Umbilical cord (tissue), 2 donors: ENCODE measurements around the gene IQGAP2. TPM values are rescaled to one million over a fixed set of nuclear protein-coding genes. Genes with fewer than 3 reads are reported as not detected.
"Not testable (repeated sequence)": the region's sequence is repeated elsewhere in the genome, so short reads cannot be mapped to it uniquely, and the experiment has no call there.

Experiments
- DNase-seq: peaks from one replicate; pipeline ENCODE4 v3.0.0-alpha.2; 2015; ENCODE audit warnings: low spot score
- total RNA-seq: library from RNA; depleted of rRNA; stranded (reverse); fragments of >200 nt; gene quantifications from one replicate; pipeline ENCODE4 v1.2.3, GENCODE V29; 2014; ENCODE audit warnings: low replicate concordance; ENCODE audit not compliant: insufficient read depth

The IQGAP2 gene
- total RNA-seq, 1 donor from 2014 or later = 32.3 TPM

DNA sequence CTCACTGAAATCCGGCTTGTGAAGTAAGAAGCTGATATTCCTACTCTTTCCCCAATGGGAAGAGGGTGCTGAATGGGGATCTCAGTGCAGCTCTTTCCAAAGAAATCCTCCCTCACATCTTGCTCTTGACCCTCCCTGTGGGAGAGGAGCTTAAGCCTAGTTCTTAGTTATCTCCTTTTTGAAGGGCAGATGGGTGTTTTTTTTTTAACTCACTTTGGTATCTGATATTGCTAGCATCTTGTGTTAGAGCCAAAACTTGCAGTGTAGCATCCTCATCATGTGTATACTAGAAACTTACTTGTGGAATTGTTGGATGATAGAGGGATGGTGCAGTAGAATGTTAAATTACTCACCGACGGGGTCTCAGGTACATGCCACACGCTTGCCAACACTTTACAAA is 129.9 kb downstream of the IQGAP2 start:
- no peak for DNase-seq

DNA sequence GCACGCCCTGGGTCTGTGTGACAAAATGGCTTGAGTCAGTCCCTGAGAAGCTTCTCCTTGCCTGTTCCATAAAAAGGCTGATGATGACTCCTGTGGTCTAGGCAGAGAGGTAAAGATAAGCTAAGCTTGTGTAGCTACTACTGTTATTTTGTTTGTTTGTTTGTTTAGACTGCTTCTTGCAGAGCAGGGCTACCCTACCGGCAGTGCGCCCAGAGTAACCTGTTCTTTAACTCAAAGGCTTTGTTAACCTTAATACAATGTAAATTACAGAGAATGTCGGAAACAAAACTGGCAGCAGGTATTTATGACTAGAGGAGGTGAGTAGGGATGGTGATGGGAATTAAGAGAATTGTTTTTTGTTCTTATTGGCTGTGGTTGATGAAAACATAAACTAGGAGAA is 132.5 kb downstream of the IQGAP2 start:
- DNase-seq = no peak

DNA sequence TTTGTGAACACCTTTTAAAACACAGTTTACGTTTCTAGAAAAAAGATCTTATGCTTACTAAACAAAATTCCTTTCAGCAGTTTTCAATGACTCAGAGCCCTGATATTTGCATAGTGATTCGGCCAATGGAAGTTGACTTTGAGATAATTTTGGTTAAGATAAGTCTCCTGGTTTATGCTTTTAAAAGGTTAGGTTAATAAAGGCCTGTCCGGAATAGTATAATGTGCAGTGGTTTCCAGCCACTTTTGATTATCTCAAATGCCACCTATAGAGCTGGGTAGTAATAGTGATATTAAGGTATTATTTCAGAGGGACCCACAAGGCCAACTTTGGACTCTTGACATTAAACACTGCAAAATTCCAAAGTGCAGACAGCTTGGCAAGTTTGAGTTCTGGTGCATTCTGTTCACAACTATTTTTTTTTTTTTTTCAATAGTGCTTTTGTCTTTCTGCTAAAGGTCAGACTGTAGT is 134.0 kb downstream of the IQGAP2 start:
- DNase-seq = no peak

DNA sequence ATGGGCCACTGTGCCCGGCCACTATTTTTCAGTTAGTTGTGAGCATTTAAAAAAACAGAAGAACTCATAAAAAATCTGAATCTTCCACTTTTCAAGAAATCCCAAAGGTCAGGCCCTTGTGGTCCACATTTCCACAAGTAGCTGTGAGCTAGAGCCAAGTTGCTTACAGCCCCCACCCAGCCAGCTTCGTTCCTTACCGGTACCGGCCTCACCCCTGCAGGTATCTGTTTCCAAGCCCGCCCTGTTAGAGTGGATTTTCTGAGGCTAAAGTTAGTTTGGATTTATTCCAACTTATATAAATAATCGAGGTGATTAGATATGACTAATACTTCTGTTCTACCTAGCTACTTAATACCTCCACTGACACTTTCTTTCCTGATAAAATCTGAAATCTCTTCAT is 139.2 kb downstream of the IQGAP2 start:
- no peak for DNase-seq

DNA sequence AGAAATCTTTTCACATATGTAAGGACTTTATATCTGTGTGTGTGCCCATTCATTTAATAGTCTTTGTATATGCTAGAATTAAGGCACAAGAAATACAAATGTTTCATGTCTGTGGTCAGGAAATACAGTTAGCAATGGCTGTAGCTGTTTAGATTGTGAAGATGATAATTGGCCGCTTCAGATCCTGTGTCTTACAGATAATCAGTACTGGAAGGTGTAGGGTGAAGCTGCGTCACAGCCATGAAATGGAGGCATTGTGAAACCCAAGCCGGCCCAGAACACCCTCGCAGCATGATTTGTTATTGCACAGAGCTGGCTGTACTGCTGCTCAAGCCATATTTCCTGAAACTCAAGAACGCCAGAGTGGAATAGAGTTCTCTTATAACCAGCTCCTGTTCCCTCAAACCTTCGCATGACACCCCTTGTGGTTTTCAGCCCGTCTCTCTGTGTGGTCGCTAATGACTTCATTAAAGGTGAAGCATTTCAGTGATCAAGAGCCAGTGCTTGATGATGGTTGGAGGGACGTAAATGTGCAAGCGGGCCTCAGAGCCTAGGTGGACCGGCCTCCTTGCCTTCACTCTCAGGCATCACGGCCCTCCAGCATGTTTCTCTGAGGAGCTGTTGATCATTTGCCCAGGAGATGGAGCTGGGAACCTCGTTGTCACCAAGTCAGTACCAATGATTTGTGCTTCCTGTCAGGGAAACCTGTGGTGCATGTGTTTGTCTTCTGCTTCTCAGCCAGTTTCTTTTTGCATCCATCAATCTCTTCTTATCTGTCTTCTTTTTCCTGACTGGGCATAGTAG is 140.0 kb downstream of the IQGAP2 start:
- DNase-seq = no peak

DNA sequence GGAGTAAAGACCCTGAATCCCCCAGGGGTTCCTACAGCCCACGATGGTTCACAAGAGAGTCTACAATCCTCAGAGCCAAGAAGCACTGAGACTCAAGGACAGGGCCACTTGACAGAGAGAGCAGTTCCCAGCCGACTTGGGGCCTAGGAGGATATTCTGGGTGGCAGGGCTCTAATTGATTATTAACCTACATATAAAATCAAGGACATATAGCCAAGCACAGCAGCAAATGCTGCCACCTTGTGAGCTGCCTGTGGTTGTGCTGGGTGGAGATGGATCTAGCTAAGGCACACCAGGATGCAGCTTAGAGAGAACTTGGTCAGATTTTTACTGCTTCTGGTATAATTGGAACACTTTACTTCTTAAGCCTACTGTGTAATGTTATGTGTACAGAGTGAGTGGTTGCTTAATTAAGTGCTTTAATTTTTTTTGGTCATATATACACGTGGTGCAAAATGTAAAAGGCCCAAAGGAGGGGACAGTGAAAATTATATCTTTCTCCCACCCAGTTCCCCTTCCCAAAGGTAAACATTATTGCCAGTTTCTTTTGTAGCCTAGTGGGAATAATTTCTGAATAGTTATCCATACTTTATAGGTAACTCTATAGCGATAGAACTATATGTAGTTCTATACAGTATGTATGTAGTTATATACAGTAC is 141.3 kb downstream of the IQGAP2 start:
- peak; percentile 58 for DNase-seq

DNA sequence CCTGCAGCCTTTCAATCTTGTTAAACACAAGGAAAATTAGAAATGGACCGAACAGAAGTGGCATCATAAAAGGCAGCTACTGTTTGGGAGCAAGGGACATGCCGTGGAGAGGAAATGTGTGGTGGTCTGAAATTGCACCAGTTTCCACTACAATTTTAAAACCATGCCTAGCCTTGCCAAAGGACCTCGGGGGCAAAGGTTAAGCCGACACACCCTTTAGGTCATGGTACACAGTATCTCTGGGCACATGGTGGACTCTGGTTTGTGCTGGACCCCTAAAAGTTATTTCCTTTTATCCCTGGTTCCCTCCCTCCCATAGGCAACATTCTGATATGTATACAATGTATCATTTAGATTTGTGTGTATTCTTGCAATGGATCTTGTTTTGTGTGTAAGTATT is 142.1 kb downstream of the IQGAP2 start:
- DNase-seq = no peak

DNA sequence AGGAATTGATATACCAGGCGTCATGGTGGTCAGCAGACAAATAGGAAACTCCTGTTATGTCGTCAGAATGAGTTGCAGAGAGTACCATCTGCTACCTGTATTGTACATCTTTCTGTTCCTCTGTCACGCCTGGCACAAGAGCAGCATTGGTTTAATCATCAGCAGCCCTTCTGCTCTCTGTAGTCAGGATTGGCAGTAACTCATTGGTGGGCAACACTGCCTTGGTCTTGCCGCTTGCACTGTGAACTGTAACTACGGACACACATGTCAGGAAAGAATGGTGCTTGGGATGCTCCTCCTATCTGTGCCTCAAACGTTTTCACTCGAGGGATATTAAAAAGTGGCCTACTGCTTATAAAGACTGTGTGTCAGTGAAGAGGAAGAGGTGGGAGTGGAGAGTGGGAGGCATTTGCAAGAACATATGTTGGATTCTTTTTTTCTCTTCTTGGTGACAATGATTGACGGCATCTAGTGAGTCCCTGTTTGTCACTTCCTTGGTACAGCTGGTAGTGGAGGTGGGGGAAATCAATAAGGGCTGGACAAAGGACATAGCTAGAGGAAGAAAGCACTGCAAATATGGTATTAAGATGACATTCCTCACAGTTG is 143.5 kb downstream of the IQGAP2 start:
- DNase-seq = no peak

DNA sequence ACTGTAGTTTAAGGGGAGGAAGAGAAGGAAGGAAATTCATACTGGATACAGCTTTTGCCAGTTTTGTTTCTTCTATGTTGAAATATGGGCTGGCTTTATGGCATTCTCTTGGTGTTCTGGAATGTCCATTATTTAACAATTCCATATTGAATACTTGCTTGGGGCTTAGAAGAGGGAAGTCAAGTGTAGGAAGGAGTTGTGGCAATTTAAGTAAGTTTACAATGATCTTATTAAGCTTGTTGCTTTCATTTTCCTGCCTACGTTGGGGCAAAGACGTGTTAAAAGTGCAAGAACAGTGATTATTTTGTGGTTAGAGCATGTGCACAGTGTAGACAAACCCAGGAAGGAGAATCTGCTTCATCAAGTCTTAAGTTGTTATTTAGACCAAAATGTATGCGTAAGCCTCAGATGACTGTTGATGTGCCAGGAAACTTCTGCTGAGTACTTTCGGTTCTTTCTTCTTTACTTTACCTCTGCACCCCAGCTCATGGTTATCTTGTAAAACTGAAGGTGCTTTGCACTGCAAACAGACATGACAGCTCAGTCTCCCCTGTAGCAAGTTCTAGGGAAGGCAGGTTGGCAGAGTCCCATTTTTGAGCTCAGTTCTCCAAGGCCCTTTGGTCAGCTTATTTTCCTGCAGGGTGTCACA is 144.3 kb downstream of the IQGAP2 start:
- DNase-seq = peak; percentile 33

DNA sequence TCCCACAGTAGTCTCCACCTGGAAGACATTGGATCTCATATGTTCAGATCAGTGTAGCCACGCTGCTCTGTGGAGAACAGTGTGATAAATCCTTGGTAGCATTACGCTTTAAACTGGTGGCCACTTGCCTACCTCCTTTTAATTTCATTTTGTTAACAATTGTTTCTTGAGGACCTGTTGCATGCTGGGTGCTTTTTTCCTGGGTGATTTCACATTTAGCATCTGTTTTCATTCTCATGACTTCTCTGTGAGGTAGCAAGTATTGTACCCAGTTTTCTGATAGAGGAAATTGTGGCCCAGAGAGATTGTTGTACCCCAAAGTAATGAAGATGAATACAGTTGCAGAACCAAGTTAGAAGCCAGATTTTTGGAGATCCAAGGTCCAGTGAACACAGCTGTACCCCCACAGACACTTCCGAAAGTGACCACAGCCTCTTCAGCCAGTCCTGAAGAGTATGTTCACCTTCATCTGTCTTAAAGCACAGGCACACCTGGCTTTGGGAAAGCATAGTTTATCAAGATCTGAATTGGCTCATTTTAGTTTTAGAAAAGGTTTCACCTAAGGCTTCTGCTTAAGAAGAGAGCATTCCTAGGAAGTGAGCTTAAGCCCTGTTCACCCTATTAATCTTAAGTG is 144.9 kb downstream of the IQGAP2 start:
- no peak for DNase-seq

DNA sequence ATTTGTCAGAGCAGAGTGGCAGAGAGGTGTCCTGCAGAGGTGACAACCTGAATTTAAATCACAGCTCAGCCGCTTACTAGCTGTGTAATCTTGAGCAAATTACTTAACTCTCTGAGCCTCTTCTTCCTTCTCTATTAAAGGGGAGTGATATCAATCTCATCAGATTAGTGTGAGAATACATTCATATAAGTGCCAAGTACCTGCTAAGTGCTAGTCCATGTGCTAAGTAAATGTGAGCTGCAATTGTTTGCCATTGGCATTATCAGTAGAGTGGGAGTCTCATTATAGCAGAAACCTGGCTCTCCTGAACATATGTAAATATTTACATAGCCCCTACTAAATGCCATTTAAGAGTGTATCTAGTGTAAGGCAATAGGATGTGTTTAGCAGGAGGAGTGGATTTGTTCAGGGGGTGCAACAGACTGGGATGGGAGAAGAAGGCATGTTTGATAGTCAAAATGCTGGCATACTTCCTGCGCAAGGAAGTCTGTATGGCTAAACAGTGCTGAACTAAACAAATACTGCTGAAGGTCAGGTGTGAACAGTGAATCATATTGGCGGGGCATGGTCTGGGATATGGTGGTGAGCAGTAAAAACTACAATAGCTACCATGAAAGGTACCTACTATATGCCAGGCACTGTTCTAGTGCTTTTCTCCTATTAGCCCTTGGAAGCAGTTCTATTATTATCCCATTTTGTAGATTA is 145.6 kb downstream of the IQGAP2 start:
- no peak for DNase-seq

DNA sequence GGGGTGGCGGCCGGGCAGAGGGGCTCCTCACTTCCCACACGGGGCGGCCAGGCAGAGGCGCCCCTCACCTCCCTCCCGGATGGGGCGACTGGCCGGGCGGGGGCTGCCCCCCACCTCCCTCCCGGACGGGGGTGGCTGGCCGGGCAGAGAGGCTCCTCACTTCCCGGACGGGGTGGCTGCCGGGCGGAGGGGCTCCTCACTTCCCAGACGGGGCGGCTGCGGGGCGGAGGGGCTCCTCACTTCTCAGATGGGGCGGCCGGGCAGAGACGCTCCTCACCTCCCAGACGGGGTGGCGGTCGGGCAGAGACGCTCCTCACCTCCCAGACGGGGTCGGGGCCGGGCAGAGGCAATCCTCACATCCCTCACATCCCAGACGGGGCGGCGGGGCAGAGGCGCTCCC is 147.8 kb downstream of the IQGAP2 start:
- DNase-seq = not testable (repeated sequence)

DNA sequence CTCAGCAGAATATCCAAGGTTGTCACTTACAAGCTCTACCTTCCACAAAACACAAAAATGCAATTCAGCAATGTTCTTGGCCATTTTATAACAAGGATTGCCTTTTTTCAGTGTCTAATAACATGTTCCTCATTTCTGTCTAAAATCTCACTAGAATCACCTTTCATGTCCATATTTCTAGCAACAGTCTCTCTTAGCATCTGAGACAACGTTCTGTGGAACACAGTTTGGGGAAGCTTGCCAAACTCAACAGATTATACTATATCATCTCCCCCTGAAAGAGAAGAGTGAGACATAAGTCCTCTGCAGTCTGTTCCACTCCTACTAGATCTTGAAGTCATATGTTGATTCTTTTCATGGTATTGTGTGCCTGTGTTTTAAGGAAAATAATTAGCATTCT is 149.5 kb downstream of the IQGAP2 start:
- DNase-seq = no peak

DNA sequence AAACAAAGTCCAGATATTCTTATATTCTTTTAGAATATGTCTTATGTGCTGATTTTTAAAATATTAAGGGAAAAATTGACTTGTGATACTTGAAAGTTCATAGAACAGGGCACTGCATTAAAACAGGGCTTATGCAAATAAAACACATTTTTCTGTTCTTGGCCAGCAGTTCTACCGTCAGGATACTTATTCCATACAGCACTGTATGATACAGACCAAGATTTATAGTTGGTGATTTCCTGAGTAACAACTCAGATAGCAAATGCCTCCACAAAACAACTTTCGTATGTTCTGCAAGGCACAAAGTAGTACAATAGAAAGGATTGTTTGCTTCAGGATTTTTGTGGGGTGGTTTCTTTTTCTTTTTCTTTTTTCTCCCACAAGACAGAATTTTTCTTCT is 150.2 kb downstream of the IQGAP2 start:
- peak; percentile 50 for DNase-seq

DNA sequence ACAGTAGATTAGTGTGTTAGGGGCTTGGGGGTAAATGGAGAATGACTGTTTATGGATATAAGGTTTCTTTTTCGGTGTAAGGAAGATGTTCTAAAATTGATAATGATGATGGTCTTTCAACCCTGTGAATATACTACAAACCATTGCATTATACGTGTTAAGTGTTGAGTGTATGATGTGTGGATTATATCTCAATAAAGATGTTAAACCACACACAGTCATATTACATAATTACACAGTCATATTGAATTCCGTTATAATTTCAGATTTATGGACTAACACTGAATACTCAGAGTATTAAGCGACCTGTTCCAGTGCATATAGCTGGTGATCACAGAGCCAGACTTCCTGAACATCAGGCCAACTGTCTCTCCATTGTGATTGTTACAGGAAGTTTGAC is 152.0 kb downstream of the IQGAP2 start:
- no peak for DNase-seq

DNA sequence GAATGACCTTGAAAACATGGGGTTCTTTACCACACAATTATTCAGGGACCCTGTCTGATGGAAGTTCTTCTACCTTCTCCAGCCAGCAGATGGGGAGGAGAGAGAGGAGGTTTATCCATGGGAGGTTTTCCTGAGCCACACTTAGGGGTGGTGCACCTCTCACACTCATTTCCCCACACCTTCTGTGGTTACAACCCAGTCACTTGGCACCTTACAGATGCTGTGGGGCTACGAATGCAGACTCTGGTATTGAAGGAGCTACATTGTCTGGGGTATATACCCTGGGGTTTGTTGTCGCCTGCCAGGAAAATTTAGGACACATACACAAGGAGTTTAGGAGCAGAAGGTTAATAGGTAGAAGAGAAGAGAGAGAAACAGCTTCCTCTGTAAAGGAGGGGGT is 152.6 kb downstream of the IQGAP2 start:
- DNase-seq = no peak

DNA sequence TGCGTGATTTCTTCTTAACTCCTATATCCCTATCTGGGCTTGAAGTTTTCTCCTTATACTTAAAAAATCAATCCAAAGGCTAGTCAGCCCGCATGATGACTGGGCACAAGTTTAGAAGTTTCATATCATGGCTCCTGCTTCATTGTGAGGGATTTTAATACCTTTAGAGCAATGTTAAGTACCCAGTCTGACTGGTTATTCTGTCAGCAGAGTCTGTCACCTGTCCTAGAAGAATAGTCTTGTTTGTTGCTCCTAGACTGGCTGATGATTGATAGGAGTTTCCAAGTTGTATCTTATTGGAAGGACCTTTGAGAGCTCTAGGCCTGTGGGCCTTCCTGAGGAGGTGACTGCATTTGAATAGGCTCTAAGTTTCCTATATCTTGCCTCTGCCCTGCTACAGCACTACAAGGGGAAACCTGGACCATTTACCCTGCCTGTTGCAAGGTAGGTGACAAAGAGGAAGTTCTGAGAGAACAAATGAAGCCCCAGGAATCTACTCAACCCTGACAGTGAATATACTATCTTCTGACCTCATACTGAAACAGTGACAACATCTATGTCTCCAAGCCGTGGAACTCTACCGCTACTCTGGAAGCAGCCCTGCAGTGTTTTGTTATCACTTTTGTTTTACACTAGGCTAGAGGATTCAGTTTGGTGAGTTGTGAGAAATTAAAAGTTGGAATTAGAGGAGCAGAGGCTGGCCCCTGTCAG is 153.6 kb downstream of the IQGAP2 start:
- no peak for DNase-seq

DNA sequence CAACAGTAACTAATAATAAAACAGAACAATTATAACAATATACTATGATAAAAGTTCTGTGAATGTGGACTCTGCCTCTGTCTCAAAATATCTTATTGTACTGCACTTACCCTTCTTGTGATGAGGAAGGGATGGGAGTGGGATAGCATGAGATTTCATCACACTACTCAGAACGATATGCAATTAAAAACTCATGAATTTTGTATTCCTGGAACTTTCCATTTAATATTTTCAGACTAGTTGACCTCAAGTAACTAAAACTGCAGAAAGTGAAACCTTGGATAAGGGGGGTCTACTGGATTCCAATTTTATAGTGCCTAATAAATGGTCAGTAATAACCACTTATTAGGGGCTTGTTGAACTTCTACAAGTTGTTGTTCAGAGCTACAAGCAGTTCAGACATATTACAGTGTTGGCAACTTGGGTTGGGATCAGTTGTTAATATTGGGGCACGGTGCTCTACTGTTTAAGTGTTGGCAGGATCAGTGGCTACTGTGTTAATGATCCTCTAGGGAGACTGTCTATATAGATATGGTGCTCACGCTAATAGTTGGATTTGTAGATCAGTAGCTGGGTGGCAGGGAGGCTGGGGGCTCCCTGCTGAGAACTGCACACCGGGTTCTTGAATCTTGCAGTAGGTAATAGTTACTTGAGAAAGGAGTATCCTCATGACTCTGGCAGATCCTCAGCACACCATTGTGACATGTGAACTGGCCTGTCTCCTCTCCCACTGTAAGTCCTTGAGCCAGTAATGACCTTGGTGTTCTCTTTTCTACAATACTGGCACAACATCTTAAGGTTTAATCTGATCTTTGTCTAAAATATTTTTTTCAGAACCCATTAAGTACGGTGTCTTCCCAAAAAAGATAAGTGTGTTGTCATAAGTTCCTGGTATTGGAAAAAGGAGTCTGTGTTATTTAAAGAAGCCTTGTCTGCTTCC is 158.1 kb downstream of the IQGAP2 start:
- no peak for DNase-seq

DNA sequence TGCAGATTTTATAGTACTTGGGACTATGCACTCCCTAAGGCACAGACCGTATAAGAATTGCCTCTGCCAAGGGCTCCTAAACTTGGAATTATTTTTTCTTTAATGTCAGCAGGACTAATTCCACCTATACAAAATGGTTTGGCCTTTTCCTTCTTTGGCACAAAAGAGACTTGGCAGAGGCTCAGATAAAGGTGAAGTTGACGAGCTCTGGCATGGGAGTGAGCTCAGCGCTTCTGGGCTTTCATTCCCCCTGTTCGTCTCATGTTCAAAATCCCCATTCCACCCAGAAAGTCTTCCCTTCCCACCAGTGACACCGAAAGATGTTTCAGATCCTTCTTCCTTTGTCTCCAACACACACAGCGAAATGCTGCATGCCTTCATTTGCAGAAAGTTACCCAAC is 158.9 kb downstream of the IQGAP2 start:
- no peak for DNase-seq
